Testis (tissue), 2 donors: ENCODE data around the gene ST6GALNAC5.

Experiments
- POLR2A ChIP-seq: fragments of 450-650 bp; IDR thresholded peaks from one replicate; pipeline ENCODE4 v1.6.1; 2017; ENCODE audit warnings: antibody characterized with exemption, mild to moderate bottlenecking, moderate library complexity
- TF ChIP-seq, protein P1 (sequence below), 3 experiments: fragments of 450-650 bp in 2 of 3; fragments of 200-600 bp in 1 of 3; sonication (generic) in 1 of 3; IDR thresholded peaks; one replicate each; pipeline ENCODE4 v1.5.1; 2016 to 2019; ENCODE audit warnings: antibody characterized with exemption in 3 of 3, mild to moderate bottlenecking in 2 of 3, moderate library complexity in 1 of 3

DNA sequence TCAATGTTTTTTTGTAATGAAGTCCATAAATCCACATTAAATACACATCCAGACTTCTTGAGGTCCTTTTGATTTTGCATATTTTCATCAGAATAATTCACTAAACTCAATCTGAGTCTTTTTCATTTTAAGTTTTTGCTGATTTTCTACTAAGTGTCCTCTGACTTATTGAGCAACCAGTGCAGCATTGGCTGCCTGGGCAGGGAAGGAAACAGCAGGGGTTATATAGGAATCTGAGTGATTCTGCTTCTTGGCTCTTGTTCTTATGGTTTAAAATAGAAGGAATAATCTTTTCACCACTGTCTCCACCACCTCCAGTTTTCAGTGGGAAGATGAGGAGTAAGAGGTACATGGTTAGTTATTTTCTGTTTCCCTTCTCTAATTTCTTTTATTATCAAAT lies 88.4 kb downstream of the ST6GALNAC5 start:
- TF ChIP-seq, protein P1, sequence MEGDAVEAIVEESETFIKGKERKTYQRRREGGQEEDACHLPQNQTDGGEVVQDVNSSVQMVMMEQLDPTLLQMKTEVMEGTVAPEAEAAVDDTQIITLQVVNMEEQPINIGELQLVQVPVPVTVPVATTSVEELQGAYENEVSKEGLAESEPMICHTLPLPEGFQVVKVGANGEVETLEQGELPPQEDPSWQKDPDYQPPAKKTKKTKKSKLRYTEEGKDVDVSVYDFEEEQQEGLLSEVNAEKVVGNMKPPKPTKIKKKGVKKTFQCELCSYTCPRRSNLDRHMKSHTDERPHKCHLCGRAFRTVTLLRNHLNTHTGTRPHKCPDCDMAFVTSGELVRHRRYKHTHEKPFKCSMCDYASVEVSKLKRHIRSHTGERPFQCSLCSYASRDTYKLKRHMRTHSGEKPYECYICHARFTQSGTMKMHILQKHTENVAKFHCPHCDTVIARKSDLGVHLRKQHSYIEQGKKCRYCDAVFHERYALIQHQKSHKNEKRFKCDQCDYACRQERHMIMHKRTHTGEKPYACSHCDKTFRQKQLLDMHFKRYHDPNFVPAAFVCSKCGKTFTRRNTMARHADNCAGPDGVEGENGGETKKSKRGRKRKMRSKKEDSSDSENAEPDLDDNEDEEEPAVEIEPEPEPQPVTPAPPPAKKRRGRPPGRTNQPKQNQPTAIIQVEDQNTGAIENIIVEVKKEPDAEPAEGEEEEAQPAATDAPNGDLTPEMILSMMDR (IDR thresholded peaks at IDR 0.05), result no peak
- TF ChIP-seq POLR2A, result no peak
